Tibial nerve (tissue), 4 donors: ENCODE measurements around the gene OSBPL5.

Experiments used
- CTCF ChIP-seq, 5 experiments: fragments of 200-600 bp in 3 of 5; fragments of 450-650 bp in 2 of 5; sonication (generic) in 3 of 5; IDR thresholded peaks; one replicate each; pipeline ENCODE4 v1.5.1; 2016 to 2019; ENCODE audit warnings: antibody characterized with exemption in 5 of 5, mild to moderate bottlenecking in 3 of 5, moderate library complexity in 2 of 5
- EP300 ChIP-seq, 2 donors: sonication (generic); formaldehyde crosslinking; IDR thresholded peaks; one replicate each; pipeline ENCODE4 v1.6.1; 2017; ENCODE audit warnings: antibody characterized with exemption in 2 of 2, mild to moderate bottlenecking in 1 of 2
- POLR2A ChIP-seq, 2 donors: fragments of 450-650 bp; IDR thresholded peaks; one replicate each; pipeline ENCODE4 v1.6.1; 2017; ENCODE audit warnings: antibody characterized with exemption in 2 of 2, mild to moderate bottlenecking in 2 of 2, moderate library complexity in 2 of 2

DNA sequence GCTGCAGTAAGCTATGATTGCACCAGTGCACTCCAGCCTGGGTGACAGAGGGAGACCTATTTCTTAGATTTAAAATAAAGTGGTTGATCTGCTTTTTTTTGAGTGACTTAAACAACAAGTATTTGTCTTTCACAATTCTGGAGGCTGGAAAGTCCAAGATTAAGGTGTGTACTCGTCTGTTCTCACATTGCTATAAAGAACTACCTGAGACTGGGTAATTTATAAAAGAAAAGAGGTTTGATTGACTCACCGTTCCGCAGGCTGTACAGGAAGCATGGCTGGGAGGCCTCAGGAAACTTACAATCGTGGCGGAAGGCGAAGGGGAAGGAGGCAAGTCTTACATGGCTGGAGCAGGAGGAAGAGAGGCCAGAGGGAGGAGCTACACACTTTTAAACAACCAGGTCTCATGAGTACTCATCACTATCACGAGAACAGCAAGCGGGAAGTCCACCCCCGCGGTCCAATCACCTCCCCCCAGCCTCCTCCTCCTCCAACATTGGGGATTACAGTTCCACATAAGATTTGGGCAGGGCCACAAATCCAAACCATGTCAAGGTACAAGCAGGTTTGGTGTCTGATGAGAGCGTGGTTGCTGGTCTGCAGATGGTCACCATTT, 19.7 kb upstream of the OSBPL5 start:
- TF ChIP-seq POLR2A (IDR thresholded peaks at IDR 0.05) (no peak), CTCF (IDR thresholded peaks at IDR 0.05) (no peak), EP300 (IDR thresholded peaks at IDR 0.05) (no peak)
